ENCODE measurements around the gene LANCL3. TPM values are rescaled to one million over a fixed set of nuclear protein-coding genes. Genes with fewer than 3 reads are reported as not detected.
A peak's percentile ranks its signal among the peaks of the same experiment; 100 is the strongest.
"Not testable (repeated sequence)": the region's sequence is repeated elsewhere in the genome, so short reads cannot be mapped to it uniquely, and the experiment has no call there.

Gene LANCL3
- total RNA-seq = 0.05 and 0.07 TPM in 2 replicates
- long read RNA-seq = 0 reads

DNA sequence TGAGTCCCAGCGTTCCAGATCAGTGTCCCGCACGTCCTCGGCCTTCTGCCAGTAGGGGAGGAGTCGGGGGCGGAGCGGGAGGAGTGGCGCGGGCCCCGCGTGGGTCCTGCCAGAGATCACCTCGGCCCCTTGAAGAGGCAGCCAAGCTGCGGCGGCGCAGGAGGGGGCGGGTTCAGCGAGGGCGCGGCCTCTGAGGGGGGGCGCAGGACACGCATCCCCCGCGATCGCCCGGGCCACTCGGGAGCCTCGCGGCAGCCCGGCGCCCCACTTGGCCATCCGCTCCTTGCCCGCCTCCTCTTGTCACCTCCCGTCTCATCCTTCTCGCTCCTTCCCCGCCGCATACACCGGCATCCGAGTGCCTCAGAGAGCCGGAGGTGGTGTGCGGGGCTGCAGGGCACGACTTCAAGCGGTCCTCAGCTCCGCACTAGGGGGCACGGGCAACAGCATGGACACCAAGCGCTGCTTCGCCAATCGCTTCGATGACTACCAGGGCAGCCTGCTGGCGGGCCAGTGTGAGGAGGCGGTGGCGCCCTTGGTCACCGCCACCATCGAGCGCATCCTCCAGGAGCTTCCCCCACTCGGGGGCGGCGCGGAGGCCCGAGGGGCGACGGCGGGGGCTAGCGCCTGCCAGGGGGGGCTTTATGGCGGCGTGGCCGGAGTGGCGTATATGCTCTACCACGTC lies at the start of gene LANCL3:
LANCL3 (plus strand) TSS at position 236 of the 682 bp plus-strand sequence; CDS start at position 446, 210 bp downstream.
- H3K27ac Mint-ChIP-seq (ENCODE audit: unreplicated experiment); H3K36me3 Mint-ChIP-seq (ENCODE audit: low read depth); DNase-seq (ENCODE audit: low read depth, low spot score); H3K9me3 Mint-ChIP-seq; H3K4me1 Mint-ChIP-seq: not testable (repeated sequence)
- Mint-ChIP-seq H3K4me3 (peak within 1 kb of the TSS; percentile 73), H3K27me3 (ENCODE audit: low read depth) (peaks cover 49% of the 10 kb centered on the region)

DNA sequence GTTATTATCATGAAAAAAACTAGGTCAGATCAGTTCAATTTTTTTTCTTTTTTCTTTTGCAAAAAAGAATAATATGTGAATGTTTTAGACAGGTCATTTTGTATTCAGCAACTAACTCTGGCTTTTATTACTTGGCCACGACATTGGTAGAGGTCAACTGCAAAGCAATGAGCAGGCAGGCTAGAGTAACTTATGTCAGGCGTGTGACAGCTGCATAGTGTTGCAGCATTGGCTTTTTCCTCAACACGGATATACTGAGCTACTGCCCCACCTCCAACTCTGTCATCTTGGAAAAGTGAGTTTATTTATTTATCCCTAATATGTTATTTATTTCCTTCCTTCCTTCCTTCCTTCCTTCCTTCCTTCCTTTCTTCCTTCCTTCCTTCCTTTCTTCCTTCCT lies 47.8 kb upstream of the LANCL3 start:
- not testable (repeated sequence) for H3K27ac Mint-ChIP-seq (ENCODE audit: unreplicated experiment)

DNA sequence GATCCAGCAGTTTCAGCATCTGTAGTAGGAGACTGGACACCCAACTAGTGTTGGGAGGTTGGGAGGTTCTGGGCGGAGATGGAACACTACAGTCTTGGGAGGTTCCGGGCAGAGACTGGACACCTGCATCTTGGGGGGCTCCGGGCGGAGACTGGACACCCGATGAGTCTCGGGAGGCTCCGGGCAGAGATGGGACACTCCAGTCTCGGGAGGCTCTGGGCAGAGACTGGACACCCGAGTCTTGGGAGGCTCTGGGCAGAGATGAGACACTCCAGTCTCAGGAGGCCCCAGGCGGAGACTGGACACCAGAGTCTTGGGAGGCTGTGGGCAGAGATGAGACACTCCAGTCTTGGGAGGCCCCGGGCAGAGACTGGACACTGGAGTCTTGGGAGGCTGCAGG lies 29.5 kb upstream of the LANCL3 start:
- Mint-ChIP-seq H3K9me3 (peaks cover 7% of the 10 kb centered on the region), H3K4me1 (no peaks in the 10 kb centered on the region), H3K27ac (ENCODE audit: unreplicated experiment) (no peak overlapping the region), H3K36me3 (ENCODE audit: low read depth) (peaks cover 3% of the 10 kb centered on the region), H3K27me3 (ENCODE audit: low read depth) (no peaks in the 10 kb centered on the region), H3K4me3 (no peak overlapping the region)
- TF ChIP-seq, protein P1, sequence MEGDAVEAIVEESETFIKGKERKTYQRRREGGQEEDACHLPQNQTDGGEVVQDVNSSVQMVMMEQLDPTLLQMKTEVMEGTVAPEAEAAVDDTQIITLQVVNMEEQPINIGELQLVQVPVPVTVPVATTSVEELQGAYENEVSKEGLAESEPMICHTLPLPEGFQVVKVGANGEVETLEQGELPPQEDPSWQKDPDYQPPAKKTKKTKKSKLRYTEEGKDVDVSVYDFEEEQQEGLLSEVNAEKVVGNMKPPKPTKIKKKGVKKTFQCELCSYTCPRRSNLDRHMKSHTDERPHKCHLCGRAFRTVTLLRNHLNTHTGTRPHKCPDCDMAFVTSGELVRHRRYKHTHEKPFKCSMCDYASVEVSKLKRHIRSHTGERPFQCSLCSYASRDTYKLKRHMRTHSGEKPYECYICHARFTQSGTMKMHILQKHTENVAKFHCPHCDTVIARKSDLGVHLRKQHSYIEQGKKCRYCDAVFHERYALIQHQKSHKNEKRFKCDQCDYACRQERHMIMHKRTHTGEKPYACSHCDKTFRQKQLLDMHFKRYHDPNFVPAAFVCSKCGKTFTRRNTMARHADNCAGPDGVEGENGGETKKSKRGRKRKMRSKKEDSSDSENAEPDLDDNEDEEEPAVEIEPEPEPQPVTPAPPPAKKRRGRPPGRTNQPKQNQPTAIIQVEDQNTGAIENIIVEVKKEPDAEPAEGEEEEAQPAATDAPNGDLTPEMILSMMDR (conservative IDR thresholded peaks at IDR 0.05) = no peak
- DNase-seq (ENCODE audit: low read depth, low spot score) = no peak

More for the DNA sequence above, 47.8 kb upstream of the LANCL3 start:
- H3K36me3 Mint-ChIP-seq (ENCODE audit: low read depth); H3K4me1 Mint-ChIP-seq; DNase-seq (ENCODE audit: low read depth, low spot score); H3K4me3 Mint-ChIP-seq; H3K27me3 Mint-ChIP-seq (ENCODE audit: low read depth): not testable (repeated sequence)
- peaks cover 14% of the 10 kb centered on the region for H3K9me3 Mint-ChIP-seq

DNA sequence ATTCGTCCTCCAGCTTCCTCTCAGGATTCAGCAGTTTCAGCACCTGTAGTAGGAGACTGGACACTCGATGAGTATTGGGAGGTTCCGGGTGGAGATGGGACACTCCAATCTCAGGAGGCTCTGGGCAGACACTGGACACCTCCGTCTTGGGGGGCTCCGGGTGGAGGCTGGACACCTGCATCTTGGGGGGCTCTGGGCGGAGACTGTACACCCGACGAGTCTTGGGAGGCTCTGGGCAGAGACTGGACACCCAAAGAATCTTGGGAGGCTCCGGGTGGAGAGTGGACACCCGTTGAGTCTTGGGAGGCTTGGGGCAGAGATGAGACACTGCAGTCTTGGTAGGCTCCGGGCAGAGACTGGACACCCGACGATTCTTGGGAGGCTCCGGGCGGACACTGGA lies 28.7 kb upstream of the LANCL3 start:
- Mint-ChIP-seq H3K27me3 (ENCODE audit: low read depth) (no peaks in the 10 kb centered on the region), H3K36me3 (ENCODE audit: low read depth) (peaks cover 3% of the 10 kb centered on the region), H3K9me3 (peaks cover 7% of the 10 kb centered on the region), H3K27ac (ENCODE audit: unreplicated experiment) (no peak overlapping the region), H3K4me1 (no peaks in the 10 kb centered on the region), H3K4me3 (no peak overlapping the region)
- no peak for DNase-seq (ENCODE audit: low read depth, low spot score)
- TF ChIP-seq, protein P1 (conservative IDR thresholded peaks at IDR 0.05) = no peak

DNA sequence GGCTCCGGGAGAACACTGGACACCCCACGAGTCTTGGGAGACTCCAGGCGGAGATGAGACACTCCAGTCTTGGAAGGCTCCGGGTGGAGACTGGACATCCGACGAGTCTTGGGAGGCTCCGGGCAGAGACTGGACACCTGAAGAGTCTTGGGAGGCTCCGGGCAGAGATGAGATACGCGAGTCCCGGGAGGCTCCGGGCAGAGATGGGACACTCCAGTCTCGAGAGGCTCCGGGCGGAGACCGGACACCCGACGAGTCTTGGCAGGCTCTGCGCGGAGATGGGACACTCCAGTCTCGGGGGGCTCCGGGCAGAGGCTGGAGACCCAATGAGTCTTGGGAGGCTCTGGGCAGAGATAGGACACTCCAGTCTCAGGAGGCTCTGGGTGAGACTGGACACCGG lies 28.1 kb upstream of the LANCL3 start:
- TF ChIP-seq, protein P1 (conservative IDR thresholded peaks at IDR 0.05) = no peak
- Mint-ChIP-seq H3K4me1 (no peaks in the 10 kb centered on the region), H3K27me3 (ENCODE audit: low read depth) (no peaks in the 10 kb centered on the region), H3K36me3 (ENCODE audit: low read depth) (peaks cover 3% of the 10 kb centered on the region), H3K27ac (ENCODE audit: unreplicated experiment) (no peak overlapping the region), H3K4me3 (no peak overlapping the region), H3K9me3 (peaks cover 7% of the 10 kb centered on the region)
- no peak for DNase-seq (ENCODE audit: low read depth, low spot score)

DNA sequence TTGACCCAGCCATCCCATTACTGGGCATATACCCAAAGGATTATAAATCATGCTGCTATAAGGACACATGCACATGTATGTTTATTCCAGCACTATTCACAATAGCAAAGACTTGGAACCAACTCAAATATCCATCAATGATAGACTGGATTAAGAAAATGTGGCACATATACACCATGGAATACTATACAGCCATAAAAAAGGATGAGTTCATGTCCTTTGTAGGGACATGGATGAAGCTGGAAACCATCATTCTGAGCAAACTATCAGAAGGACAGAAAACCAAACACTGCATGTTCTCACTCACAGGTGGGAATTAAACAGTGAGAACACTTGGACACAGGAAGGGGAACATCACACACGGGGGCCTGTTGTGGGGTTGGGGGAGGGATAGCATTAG lies 26.9 kb upstream of the LANCL3 start:
- H3K36me3 Mint-ChIP-seq (ENCODE audit: low read depth); H3K4me1 Mint-ChIP-seq; H3K4me3 Mint-ChIP-seq; H3K9me3 Mint-ChIP-seq; DNase-seq (ENCODE audit: low read depth, low spot score); H3K27me3 Mint-ChIP-seq (ENCODE audit: low read depth); H3K27ac Mint-ChIP-seq (ENCODE audit: unreplicated experiment): not testable (repeated sequence)

DNA sequence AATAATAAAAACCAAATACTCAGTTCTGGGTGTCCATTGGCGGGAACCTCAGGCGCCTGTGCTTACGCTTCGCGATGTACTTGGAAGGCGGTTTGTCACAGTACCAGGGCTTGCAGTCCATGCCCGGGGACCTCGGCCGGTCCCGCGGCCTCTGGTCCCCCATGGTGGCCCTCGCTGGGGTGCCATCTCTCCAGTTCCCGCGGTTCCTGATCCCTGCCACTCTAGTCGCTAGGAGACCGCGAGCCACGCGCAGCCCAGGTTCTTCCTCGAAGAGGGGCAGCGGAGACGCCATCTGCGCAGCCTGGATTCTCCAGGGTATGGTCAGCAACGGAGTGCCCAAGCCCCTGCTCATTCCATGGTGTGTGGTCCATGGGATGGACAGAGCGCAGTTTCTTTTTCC lies 26.4 kb upstream of the LANCL3 start:
- Mint-ChIP-seq H3K9me3 (peaks cover 6% of the 10 kb centered on the region), H3K4me3 (no peak overlapping the region), H3K36me3 (ENCODE audit: low read depth) (peaks cover 3% of the 10 kb centered on the region), H3K27ac (ENCODE audit: unreplicated experiment) (no peak overlapping the region), H3K4me1 (no peaks in the 10 kb centered on the region), H3K27me3 (ENCODE audit: low read depth) (no peaks in the 10 kb centered on the region)
- TF ChIP-seq, protein P1 (conservative IDR thresholded peaks at IDR 0.05) = no peak
- no peak for DNase-seq (ENCODE audit: low read depth, low spot score)

DNA sequence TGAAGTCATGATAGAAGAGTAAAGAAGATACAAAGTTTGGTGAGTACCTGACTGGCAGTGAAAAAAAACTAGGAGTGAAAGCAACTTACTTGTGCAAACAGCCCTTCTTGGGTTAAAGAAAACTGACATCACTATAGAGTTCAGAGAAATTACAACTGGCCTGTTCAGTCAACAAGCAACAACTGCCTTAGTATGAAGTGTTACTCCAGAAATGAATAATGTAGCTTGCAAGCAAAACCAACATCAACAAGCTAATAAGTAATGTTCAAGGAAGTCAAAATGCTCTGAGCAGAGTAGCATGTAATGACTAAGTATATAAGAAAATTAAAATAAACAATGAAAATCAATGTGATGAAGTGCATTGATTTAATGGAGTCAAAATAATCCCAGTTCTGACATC lies 21.8 kb upstream of the LANCL3 start:
- not testable (repeated sequence) for H3K4me1 Mint-ChIP-seq; H3K36me3 Mint-ChIP-seq (ENCODE audit: low read depth); DNase-seq (ENCODE audit: low read depth, low spot score); H3K4me3 Mint-ChIP-seq; H3K9me3 Mint-ChIP-seq; H3K27me3 Mint-ChIP-seq (ENCODE audit: low read depth); H3K27ac Mint-ChIP-seq (ENCODE audit: unreplicated experiment)

All from neural crest cell (in vitro differentiated cells).